ENCODE results near the gene HELZ2.

Gene HELZ2

GRCh38 chr20:63598479-63599395 is 24.7 kb upstream of the HELZ2 start:
- in situ Hi-C loops (cut with MboI; ENCODE audit: low sequenced_read_pairs): no loop called here

- in situ Hi-C loops (cut with MboI; ENCODE audit: low sequenced_read_pairs): no loop called here
Observed at GRCh38 chr20:63597651-63598478, 23.8 kb upstream of the HELZ2 start.

- in situ Hi-C loops (cut with MboI; ENCODE audit: low sequenced_read_pairs): no loop called here
Observed at GRCh38 chr20:63596423-63596822, 22.4 kb upstream of the HELZ2 start.

- in situ Hi-C loops (cut with MboI; ENCODE audit: low sequenced_read_pairs): no loop called here
Observed at GRCh38 chr20:63595416-63596127, 21.5 kb upstream of the HELZ2 start.

GRCh38 chr20:63594043-63594561 is 20.1 kb upstream of the HELZ2 start:
- in situ Hi-C loops (cut with MboI; ENCODE audit: low sequenced_read_pairs): no loop called here

- in situ Hi-C loops (cut with MboI; ENCODE audit: low sequenced_read_pairs): no loop called here
Observed at GRCh38 chr20:63592661-63593060, 18.6 kb upstream of the HELZ2 start.

GRCh38 chr20:63591786-63592355 is 17.8 kb upstream of the HELZ2 start:
- in situ Hi-C loops (cut with MboI; ENCODE audit: low sequenced_read_pairs): no loop called here

GRCh38 chr20:63591147-63591533 is 17.1 kb upstream of the HELZ2 start:
- in situ Hi-C loops (cut with MboI; ENCODE audit: low sequenced_read_pairs): no loop called here

- in situ Hi-C loops (cut with MboI; ENCODE audit: low sequenced_read_pairs): no loop called here
Observed at GRCh38 chr20:63590218-63591146, 16.4 kb upstream of the HELZ2 start.

- in situ Hi-C loops (cut with MboI; ENCODE audit: low sequenced_read_pairs): no loop called here
Observed at GRCh38 chr20:63589261-63590217, 15.5 kb upstream of the HELZ2 start.

- in situ Hi-C loops (cut with MboI; ENCODE audit: low sequenced_read_pairs): no loop called here
Observed at GRCh38 chr20:63588641-63589041, 14.6 kb upstream of the HELZ2 start.

- in situ Hi-C loops (cut with MboI; ENCODE audit: low sequenced_read_pairs): no loop called here
Observed at GRCh38 chr20:63587776-63588591, 13.9 kb upstream of the HELZ2 start.

- in situ Hi-C loops (cut with MboI; ENCODE audit: low sequenced_read_pairs): no loop called here
Observed at GRCh38 chr20:63587256-63587655, 13.2 kb upstream of the HELZ2 start.

- in situ Hi-C loops (cut with MboI; ENCODE audit: low sequenced_read_pairs): no loop called here
Observed at GRCh38 chr20:63586797-63587196, 12.8 kb upstream of the HELZ2 start.

GRCh38 chr20:63585616-63586565 is 11.9 kb upstream of the HELZ2 start:
- in situ Hi-C loops (cut with MboI; ENCODE audit: low sequenced_read_pairs): no loop called here

GRCh38 chr20:63582382-63583063 is 8.5 kb upstream of the HELZ2 start:
- in situ Hi-C loops (cut with MboI; ENCODE audit: low sequenced_read_pairs): no loop called here

Measured in HL-60/S4 treated with phorbol 12-myristate 13-acetate at 8.2 ng/mL for 4 days and 3 days (cell line).